GM21717 (cell line): ENCODE results near the gene DHX30.

Source experiments
- ATAC-seq: cut with Tn5 transposase; IDR thresholded peaks from one replicate; pipeline ENCODE4 v1.9.1; 2021; ENCODE audit warnings: mild to moderate bottlenecking, moderate library complexity; ENCODE audit not compliant: unreplicated experiment

DHX30 gene

DNA sequence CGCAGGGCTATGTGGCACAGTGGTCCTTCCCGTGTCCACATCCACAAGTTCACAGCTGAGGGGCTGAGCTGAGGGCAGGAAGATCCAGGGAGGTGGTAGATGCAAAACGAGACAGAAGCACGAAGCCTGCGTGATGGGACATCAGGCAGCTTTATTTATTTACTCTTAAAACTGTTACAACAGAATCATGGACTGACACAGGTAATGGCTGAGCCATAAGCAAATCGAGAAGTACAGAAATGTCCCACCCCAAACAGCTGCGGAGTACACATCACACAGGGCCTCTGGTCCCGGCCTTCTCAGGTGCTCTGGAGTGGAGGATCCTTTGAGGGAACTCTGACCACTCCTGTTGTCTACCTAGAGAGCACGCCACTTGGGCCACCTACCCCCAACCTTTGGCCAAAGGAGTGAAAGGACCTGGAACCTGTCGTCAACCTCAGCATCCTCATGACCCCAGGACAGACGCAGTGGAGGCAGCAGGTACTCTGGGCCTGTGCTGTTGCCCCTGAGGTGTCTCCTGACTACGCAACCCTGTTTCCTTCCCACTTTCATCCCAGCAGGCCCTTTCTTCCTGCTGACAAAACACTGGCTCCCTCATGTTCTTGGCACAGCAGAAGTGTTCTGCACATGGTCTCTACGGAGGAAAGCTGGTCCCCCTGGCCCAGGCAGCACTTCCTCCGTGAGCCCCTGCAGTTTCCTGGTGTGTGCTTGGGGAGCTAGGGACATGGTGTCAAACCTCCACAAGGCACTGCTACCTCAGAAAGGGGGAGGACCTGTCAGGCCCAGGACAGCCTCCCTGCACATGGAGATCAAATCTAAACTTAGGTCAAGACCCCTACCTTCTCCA is 47.8 kb downstream of the DHX30 start:
- no peak for ATAC-seq

DNA sequence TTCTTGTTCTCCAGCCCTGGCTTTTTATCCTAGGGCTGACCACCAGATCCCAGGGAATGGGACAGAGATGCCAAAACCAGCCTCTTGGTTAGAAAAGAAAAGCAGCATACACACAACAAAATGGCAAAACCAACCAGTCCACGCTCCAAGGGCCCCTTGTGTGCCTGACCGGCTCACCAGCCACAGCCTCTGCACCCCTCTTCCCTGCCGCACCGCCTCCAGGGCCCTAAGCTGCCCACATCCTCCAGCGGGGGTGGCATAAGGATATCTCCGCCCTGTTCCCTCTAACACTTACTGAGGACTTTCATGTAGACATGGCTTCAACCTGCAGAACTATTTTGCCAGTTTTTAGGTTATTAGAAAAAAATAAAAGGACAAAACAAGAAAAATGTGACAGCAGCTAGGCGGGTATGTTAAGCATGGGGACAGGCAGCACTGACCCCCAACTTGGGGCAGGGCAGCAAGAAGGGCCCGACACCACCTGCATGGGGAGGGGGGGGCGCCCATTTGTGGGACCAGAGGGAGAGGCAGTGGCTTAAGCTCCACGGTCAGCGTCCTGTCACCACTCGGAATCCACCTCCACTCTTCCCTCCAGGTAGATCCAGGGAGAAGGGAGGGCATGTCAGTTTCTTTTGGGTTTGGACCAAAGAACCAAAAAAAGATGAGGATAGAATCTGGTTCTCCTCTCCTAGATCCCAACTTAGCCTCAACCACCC is 49.1 kb downstream of the DHX30 start:
- ATAC-seq = no peak

DNA sequence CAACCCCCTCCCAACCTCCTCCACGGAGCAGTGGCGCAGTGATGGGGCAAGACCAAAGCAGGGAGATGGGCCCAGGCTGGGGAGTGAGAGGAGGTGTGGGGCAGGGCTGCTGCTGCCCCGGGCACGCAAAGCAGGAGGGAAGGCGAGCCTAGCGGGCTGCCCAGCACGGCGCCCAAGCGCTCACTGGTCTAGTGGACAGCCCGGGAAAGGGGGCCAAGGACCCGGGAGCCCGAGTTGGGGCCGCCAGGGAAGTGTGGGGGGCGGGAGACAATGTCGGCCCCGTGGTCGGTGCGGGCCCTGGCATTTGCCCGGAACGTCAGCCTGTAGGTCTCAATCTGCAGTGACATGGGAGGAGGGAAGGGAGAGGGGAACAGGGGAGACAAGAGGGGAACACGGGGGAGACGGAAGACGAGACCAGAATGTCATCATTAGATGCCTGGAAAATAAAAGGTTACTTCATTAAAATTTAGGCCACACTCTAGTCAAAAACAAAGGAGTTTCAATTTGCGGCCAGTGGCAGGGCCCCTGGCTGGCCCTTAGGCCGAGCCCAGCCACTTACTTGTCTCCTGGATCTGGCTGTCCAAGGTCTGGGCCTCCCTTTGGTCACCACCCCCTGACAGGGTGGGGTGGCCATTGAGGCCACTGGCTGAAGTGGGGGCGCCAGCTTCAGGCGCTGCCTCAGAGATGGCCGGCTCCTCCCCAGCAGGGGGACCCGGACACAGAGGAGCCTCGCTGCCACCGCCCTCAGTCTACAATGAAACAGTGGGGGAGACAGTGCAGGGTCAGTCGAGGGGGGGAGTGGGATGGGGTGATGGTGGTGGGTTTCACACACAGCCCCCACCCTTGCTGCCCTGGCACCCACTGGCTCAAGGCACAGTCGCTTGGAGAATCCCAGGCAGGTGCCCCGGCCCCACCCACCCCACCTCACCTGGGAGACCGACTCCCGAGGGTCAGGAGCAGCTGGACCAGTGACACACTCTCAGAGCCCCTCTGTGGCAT is 50.0 kb downstream of the DHX30 start:
- no peak for ATAC-seq

DNA sequence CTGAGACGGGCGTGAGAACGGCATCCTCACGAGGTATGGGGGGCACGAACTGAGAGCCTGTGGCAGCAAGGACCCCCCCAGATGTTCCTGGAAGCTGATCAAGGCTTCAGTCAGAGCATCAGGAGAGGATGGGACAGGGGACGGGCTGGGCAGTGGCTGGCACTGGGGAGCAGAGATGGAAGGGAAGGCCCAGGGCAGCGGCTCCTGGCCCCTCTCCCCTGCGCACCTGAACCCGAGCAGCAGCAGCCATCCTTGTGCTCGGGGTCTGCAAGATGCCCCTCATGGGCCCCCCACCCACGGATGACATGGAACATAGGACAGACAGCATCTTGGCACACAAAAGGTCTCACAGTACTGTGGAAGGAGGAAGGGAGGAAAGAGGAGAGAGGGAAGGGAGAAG is 51.3 kb downstream of the DHX30 start:
- no peak for ATAC-seq

DNA sequence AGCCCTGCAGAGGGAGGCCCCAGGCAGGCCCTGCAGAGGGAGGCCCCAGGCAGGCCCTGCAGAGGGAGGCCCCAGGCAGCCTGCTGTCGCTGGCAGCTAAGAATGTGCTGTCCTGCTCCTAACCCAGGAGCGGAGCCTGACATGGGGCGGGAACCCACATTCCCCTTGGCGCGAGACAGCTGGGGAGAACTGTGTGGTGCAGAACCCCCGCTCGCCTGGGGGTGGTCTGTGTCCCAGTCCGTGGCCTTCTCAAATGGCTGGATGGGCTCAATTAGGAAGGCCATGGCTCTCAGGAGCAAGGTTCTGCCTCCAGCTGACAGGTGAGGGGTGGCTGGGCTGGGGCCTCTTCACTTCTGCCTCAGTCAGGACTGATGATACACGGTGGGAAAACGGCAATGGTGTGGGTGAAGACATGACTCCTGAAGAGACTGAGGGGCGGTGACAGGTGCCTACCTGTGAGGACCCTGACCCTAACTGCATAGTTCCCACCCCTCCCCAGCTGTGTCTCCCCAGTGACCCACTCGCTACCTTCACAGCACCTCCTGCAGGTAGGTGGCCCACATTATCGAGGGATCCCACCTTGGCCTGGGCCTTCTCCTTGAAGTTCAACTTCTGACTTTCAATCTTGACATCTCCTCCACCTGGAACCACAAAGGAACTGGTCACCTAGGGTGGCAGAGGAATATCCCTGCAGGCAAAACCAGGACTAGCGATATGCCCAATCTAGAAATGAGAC is 52.0 kb downstream of the DHX30 start:
- no peak for ATAC-seq

DNA sequence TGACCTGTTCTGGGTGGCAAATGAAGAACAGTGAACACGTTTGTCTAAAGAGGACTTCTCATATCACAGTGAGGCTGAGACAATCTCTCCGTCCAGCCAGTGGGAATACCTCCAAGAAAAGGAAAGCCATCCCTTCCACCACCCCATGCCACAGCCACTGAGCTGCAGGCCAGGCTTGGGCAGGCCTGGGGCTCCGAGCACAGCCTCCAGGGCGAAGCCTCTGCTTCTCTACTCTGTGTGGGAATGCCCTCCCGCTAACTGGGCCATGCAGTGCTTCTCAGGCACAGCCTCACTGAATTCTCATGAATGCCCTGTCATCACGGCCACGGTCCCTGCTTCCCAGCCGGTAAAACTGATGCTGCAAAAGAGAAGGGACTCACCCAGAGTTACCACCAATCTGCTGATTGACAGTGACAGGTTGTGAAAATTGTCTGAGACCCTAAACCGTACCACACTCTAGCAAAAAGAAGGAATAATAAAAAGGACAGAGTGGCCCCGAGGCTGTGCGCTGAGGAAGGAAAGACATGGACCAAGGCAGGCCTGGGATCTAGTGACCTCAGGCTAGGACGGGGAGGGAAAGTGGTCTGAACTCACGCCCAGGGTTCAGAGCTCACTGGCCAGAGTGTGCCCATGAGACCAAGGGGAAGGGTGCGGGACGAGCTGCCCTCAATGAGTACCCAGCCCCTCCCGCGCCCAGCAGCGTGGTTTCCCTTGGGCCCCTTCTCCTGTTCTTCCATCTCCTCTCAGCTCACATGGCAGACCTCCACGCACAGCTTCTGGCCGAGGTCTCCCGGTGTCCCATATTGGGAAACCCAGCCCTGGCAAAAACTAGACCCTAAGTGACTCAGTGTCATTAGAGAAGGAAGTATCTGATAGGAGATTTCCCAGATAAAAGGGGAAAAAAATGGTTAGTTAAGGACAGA is 52.8 kb downstream of the DHX30 start:
- ATAC-seq = no peak

DNA sequence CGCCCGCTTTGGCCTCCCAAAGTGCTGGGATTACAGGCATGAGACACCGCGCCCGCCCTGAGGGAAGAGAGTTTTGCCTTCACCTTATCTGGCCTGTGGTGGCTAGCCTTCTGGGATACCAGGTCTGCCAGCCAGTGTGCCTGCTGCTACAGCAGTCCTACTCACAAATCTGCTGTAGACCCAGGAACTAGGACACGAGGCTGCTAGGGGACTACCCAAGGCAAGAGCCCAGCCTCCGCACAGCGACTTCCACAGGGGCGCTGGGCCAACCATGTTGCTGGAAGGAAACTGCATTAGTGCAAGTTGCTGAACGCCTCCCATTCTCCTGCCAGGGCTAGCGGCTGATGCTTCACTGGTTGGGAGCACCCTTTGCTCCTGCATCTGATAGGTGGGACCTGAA is 53.7 kb downstream of the DHX30 start:
- no peak for ATAC-seq

DNA sequence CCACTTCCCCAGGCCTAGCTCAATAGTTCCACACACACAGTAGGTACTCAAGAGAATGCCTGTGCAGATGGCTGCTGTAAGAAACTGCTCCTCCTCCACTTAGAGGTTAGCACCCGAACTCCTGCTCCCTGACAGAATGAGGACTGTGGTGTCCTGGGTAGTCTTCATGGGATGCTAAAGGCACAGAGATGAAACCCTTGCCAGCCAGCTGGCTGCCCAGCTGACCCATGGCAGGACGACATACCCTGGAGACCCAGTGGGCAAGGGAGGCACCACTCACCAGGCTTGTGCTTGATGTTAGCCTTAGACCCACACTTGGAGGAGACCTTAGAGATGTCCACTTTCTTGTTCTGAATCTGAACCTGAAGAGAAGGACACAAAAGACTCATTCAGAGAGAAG is 54.2 kb downstream of the DHX30 start:
- no peak for ATAC-seq

DNA sequence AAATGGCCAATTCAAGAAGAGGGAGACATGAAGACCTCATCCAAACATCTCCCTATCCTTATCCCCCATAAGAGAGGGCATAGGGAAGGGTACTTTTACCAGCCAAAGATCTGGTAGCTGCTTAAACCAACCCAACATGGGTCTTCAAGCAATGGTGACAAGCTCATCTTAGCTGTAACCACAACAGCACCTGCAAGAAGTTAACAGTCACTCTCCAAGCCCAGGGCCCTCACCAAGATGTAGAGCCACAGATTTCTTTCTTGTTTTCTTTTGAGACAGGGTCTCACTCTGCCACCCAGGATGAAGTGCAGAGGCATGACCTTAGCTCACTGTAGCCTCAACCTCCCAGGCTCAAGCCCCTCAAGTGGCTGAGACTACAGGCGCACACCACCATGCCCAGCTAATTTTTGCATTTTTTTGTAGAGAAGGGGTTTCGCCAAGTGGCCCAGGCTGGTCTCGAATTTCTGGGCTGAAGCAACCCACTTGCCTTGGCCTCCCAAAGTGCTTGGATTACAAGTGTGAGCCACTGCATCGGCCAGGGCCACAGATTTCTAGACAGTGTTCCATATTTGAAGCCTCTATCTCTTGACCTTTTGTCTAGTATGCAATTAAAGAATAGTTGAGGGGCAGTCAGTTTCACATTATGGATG is 57.1 kb downstream of the DHX30 start:
- ATAC-seq = no peak

DNA sequence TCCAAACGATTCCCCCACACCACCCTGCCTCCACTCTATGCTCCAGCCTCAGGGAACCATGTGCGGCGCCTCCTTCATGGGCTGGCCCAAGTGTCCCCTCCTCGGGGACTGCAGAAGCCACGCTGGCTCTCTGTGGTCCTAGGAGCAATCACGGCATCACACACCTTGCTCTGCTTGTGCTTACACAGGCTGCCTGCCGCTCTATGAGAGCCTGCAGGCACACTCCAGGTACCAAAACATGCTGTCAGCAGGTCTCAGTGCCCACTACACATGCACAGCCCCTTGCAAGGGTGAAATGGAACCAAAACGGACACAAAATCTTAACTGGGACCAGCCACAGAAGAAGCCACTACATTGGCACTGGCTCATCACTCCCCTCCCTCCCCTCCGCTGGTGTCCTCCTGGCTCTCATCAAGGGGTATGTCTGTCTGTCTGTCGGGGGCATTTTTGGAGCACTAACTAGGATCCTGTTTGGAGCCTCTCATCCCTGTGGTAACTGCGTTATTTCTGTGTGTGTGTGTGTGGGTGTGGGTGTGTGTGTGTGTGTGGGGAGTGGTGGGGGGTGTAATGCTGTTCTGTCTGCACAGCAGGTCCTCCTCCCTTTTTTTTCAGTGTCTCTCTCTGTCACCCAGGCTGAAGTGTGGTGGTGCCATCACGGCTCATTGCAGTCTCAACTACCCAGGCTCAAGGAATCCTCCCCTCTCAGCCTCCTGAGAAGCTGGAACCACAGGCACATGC is 60.6 kb downstream of the DHX30 start:
- ATAC-seq = no peak

DNA sequence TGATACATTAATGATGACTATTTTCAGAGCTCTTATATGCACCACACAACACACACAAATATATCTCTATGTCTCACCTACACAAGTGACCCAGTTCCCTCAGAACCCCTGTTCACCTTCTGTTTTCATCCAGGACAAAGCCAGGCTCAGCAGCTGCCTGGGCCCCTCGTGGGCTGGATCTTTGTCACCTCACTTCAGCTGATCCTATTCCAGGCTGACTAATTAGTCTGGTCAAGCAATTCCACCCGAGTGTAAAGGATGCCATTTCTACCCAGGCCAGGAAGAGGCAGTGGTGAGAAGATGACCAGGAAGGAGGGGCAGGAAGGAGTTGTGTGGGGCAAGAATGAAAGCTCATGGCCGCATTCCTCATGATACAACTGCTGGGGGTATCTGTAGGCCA is 62.3 kb downstream of the DHX30 start:
- ATAC-seq = no peak

DNA sequence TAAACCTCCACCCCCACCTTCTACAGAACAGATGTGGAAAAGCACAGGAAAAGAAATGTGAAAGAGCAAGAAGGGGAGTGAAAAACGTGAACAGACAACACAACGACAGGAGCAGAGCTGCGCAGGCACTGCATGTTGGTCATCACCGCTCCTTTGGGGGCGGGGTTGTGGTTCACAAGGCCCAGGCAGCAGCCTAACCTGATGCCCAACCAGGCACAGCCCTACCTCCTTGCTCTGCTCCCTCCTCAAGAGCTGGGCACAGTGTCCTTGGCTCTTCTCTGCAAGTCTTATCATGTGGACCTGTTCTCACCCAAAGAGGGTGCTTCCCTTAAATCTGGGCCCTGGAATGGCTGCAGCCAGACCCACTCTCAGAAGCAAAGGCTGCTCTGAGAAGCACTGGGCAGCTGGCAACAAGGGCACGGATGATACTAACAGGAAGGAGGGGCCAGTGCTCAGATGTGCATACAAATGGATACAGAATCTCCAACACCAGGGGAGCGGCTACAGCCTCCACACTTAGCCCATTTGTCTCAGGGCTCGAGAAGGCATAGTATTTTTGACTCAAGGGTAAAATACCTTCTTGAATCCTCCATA is 64.6 kb downstream of the DHX30 start:
- no peak for ATAC-seq

DNA sequence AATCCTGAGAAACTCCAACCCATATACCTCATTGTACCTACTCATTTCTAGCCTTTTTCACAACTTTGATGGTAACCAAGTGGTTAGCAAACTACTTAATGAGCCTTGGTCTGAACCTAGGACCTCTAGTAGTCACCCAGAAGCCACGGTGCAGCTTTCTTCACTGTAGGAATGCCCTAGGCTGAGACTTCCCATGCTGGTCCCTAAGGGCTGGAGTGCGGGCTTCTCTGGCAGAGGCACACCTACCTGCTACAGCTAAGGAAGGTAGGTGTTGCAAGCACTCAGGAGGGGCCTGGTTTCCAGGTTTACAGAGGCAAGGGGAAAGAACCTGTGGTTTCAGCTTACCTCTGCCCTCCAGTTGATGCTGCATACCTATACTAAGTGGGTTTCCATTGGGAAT is 65.4 kb downstream of the DHX30 start:
- ATAC-seq = no peak

DNA sequence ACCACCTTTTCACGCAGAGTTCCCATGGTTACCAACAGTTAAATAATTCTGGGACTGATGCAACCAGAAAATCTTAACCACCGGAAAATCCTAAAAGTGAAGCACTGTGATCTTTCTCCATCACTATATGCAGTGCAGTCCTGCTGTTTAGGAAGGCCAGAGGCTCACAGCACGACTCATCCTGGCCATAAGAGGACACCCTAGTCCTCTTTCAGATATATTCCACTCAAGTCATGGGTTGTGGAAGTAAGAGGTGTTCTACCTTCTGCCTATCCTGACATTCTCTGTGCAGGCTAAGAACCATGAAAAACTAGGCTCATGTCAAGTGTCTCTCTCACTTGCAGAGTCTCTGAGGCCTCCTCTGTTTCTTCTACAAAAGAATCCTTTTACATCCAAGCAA is 67.2 kb downstream of the DHX30 start:
- no peak for ATAC-seq

DNA sequence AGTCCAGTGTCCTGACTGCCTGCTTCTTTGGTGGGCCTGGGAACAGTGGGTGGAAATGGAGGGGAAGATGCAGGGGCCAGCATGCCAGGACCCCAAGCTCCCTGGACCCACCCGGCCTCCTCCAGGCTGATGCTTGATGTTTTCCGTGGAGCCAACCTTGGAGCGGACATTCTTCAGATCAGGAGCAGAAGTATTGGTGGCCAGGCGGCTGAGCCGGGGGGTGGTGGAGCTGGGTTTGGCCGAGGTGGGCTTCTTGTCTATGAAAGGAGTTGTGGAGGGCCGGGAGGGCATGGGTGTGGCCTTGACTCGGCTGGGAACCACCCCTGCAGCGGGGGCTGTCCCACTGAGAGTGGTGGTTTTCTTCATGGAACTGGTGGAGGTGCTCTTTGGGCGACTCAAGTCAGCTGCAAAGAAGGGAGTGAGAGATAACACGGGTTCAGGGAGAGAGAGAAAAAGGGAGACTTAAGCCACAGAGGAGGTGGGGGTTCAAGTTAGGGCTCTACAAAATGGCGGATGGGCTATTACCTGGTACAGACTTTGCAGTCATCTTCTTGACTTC is 67.8 kb downstream of the DHX30 start:
- no peak for ATAC-seq

DNA sequence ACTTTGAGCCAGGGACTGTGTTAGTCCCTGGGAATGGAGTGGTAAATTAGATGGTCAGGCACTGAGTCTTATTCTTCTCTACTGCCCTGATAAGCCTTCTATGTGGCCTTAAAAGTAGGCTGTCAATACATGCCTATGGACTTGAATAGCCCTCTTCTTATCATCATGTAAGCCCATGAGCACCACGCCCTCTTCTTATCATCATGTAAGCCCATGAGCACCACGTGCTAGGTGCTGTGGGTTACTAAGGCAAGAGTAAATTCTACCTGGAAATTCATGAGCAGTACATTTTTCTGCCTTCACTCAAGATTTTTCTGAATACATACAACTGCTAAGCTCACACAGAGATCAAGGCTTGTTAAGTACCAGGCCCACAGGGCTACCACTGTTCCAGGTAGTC is 68.5 kb downstream of the DHX30 start:
- no peak for ATAC-seq

DNA sequence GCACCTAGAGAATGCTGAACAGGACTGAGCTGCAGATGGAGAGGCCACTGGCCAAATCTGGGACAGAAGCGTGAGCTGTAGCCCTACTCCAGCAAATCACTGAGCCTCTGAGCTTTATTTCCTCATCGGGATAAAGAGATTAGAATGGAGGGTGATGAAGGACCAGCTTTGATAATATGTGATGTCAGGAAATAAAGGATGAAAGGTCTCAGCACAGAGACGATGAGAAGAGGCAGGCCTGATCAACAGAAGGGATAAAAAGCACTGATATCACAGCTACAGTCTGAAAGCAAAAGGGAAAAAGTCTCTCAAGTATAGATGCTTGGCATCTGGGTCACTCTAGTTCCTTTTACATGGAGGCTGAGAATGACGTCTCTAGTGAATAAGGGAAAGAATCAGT is 70.0 kb downstream of the DHX30 start:
- no peak for ATAC-seq

DNA sequence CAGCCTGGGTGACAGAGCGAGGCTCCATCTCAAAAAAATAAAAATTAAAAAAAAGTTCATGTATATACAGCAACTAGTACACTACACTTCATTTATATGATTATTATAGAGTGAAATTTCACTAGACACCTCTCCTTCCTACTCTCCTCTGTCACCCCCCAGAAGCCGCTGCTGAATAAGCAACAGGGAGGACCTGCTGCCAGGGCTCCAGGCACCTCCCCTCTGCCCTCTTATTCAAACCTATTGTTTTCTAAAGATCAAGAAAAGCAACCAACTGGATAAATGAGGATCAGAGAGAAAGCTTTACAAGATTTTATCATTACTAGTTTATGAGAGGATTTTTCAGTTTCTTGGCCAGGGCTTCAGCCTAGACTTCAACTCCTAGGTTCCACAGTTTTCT is 71.5 kb downstream of the DHX30 start:
- ATAC-seq = no peak
